Endothelial cell of umbilical vein (primary cell): Measurements from ENCODE around the gene ALDH5A1. TPM values are rescaled to one million over a fixed set of nuclear protein-coding genes. Genes with fewer than 3 reads are reported as not detected.

Experiments used
- BruUV-seq: library from RNA; stranded (reverse); fragments of 400-500 nt; replicated peaks from 2 replicates; lab custom pipeline; 2021; lab: Mats Ljungman, UMichigan
- CTCF ChIA-PET: fragments of 300-600, 350-600 bp; sonication (Branson Sonifier 250); formaldehyde crosslinking; loops from one replicate; lab custom pipeline; 2021; ENCODE audit warnings: antibody characterized with exemption, inconsistent platforms; lab: Charles Lee
- POLR2A ChIA-PET: fragments of 300-600, 350-600 bp; sonication (Branson Sonifier 250); formaldehyde crosslinking; loops from one replicate; lab custom pipeline; 2021; ENCODE audit warnings: antibody characterized with exemption, inconsistent platforms; lab: Charles Lee
- DNase-seq: peaks from one replicate; pipeline ENCODE4 v3.0.0-alpha.2; 2011; ENCODE audit warnings: low read depth, low spot score
- FAIRE-seq: peaks from 2 replicates; lab custom pipeline; 2011; peaks lifted over from hg19 to GRCh38; lab: Jason Lieb, UNC
- H2AFZ ChIP-seq: 2 replicates; pipeline ENCODE4 v1.6.0; 2012; ENCODE audit warnings: low read depth, low read length, control low read depth, inconsistent platforms
- H3K27ac ChIP-seq: 2 replicates; pipeline ENCODE4 v1.5.1; 2011; ENCODE audit warnings: low read depth, mild to moderate bottlenecking, control low read depth, low read length, moderate library complexity; ENCODE audit not compliant: insufficient read depth
- H3K27me3 ChIP-seq, 2 experiments: 2 replicates each; pipeline versions ENCODE4 v1.6.0 to v1.6.1; 2011; ENCODE audit warnings: low read length in 2 of 2, mixed read lengths in 1 of 2; ENCODE audit not compliant: control insufficient read depth in 2 of 2, insufficient read depth in 2 of 2
- H3K36me3 ChIP-seq, 2 experiments: 2 replicates in 1 of 2; 3 replicates in 1 of 2; pipeline ENCODE4 v1.5.1; 2011; ENCODE audit warnings: low read length in 2 of 2, mild to moderate bottlenecking in 1 of 2, moderate library complexity in 1 of 2; ENCODE audit not compliant: control insufficient read depth in 2 of 2, insufficient read depth in 2 of 2; ENCODE audit errors: extremely low read depth in 1 of 2
- H3K4me1 ChIP-seq: 3 replicates; pipeline ENCODE4 v1.5.1; 2011; ENCODE audit warnings: mild to moderate bottlenecking, low read length; ENCODE audit not compliant: control insufficient read depth, insufficient read depth; ENCODE audit errors: extremely low read depth
- H3K4me2 ChIP-seq: 2 replicates; pipeline ENCODE4 v1.6.1; 2011; ENCODE audit warnings: low read length, control low read depth, mixed read lengths; ENCODE audit not compliant: insufficient read depth
- H3K4me3 ChIP-seq, 3 experiments: fragments of 200-600 bp in 1 of 3; sonication (generic), shearing (Covaris generic) in 1 of 3; replicated peaks in 1 of 3; 2 replicates each; pipeline ENCODE4 v1.5.1; 2011 to 2016; ENCODE audit warnings: control low read depth in 3 of 3, low read length in 3 of 3, mild to moderate bottlenecking in 2 of 3, inconsistent platforms in 1 of 3, low read depth in 1 of 3, moderate library complexity in 1 of 3; ENCODE audit not compliant: insufficient read depth in 1 of 3
- H3K79me2 ChIP-seq: 2 replicates; pipeline ENCODE4 v1.6.0; 2012; ENCODE audit warnings: low read length, inconsistent platforms; ENCODE audit not compliant: control insufficient read depth, insufficient read depth
- H3K9ac ChIP-seq: replicated peaks from 2 replicates; pipeline ENCODE3; 2011; ENCODE audit warnings: low read length, control low read depth; ENCODE audit not compliant: insufficient read depth; ENCODE audit errors: extremely low read depth
- H3K9me1 ChIP-seq: replicated peaks from 3 replicates; pipeline ENCODE4 v1.6.0; 2011; ENCODE audit warnings: mild to moderate bottlenecking, low read length; ENCODE audit not compliant: control insufficient read depth, insufficient read depth; ENCODE audit errors: extremely low read depth
- H3K9me3 ChIP-seq: replicated peaks from 2 replicates; pipeline ENCODE4 v1.5.1; 2012; ENCODE audit warnings: low read length, inconsistent platforms; ENCODE audit not compliant: control insufficient read depth, insufficient read depth
- H4K20me1 ChIP-seq: replicated peaks from 2 replicates; pipeline ENCODE3; 2011; ENCODE audit warnings: mild to moderate bottlenecking, low read length; ENCODE audit not compliant: control insufficient read depth, insufficient read depth; ENCODE audit errors: extremely low read depth
- EZH2 ChIP-seq: IDR thresholded peaks from 2 replicates; pipeline ENCODE4 v1.6.1; 2012; ENCODE audit warnings: borderline replicate concordance, low read depth, mild to moderate bottlenecking, moderate library complexity, low read length, inconsistent platforms; ENCODE audit not compliant: severe bottlenecking
- FOS ChIP-seq: IDR thresholded peaks from 2 replicates; pipeline ENCODE4 v1.6.1; 2011; ENCODE audit warnings: mild to moderate bottlenecking, low read length, moderate library complexity, borderline replicate concordance; ENCODE audit not compliant: insufficient read depth
- GATA2 ChIP-seq: IDR thresholded peaks from 2 replicates; pipeline ENCODE4 v1.7.0; 2011; ENCODE audit warnings: low read depth, mild to moderate bottlenecking, moderate library complexity, mixed read lengths, low read length; ENCODE audit not compliant: insufficient read length, insufficient read depth
- JUN ChIP-seq: IDR thresholded peaks from 2 replicates; pipeline ENCODE4 v1.6.1; 2011; ENCODE audit warnings: borderline replicate concordance, low read depth; ENCODE audit not compliant: insufficient read length, insufficient read depth
- MYC ChIP-seq: IDR thresholded peaks from one replicate; pipeline ENCODE4 v1.6.1; 2011; ENCODE audit warnings: mild to moderate bottlenecking, low read depth, low read length
- POLR2A ChIP-seq: IDR thresholded peaks from 2 replicates; pipeline ENCODE4 v1.6.1; 2012; ENCODE audit warnings: low read depth, mild to moderate bottlenecking, control low read depth, low read length
- POLR2AphosphoS5 ChIP-seq: IDR thresholded peaks from 2 replicates; pipeline ENCODE4 v1.6.1; 2012; ENCODE audit warnings: low read depth, mild to moderate bottlenecking, control low read depth, low read length, moderate library complexity; ENCODE audit not compliant: insufficient read depth
- dilution Hi-C: fragments of 300-500 bp; cut with MboI; formaldehyde crosslinking; loops from one replicate; pipeline ENCODE4 v1.15.0; 2019; ENCODE audit warnings: low sequenced_read_pairs; ENCODE audit not compliant: extremely low pct_ligation_motif_present
- intact Hi-C: fragments of 100-400 bp; cut with micrococcal nuclease; formaldehyde crosslinking; loops from one replicate; pipeline ENCODE4 v1.10.0; 2022
- polyA plus RNA-seq, 4 experiments: library from polyadenylated mRNA; depleted of rRNA in 3 of 4; stranded (reverse) in 3 of 4; unstranded in 1 of 4; fragments of >200 nt; gene quantifications; 2 replicates each; pipeline versions ENCODE4 v1.2.1 to v1.2.3, GENCODE V29; 2011 to 2012; ENCODE audit warnings: missing spikeins in 1 of 4
- total RNA-seq: library from RNA; stranded (reverse); gene quantifications from 2 replicates; pipeline ENCODE4 v1.2.3, GENCODE V29; 2021
- TF ChIP-seq, protein P1 (sequence below): IDR thresholded peaks from 2 replicates; pipeline ENCODE4 v1.6.1; 2011; ENCODE audit not compliant: insufficient read depth, insufficient read length
- TF ChIP-seq, protein P2 (sequence below), 2 donors: IDR thresholded peaks; 1 replicate in 1 of 2; 2 replicates in 1 of 2; pipeline ENCODE4 v1.5.1; 2011; ENCODE audit warnings: low read length in 2 of 2, mild to moderate bottlenecking in 2 of 2, moderate library complexity in 2 of 2, control low read depth in 1 of 2, inconsistent platforms in 1 of 2, low read depth in 1 of 2; ENCODE audit not compliant: insufficient read depth in 1 of 2; ENCODE audit errors: extremely low read depth in 1 of 2

Gene ALDH5A1
- total and polyA plus RNA-seq, 2 donors (not counting 3 experiments of a cell fraction or from before 2014, with no cell fraction given), result 0.51 to 1.1 TPM

DNA sequence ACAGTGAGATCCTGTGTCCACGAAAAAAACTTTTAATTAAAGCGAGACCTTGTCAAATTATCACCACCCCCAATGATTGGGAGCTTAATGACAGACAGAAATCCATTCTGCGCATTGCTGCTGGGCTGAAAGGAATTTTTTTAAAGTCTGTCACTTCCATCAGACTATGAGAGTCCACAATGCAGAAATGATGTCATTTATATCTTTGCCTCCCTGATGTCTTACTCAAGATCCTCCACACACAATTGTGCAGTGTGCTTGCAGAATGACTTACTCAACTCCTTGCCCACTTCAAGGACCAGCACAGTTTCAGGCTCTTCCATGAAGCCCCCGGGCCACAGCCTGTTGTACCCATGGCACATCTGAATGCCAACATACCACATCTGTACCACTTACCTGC lies 46.4 kb upstream of the ALDH5A1 start:
- Histone ChIP-seq H3K9ac (no peak overlapping the region), H3K36me3 (no peaks in the 10 kb centered on the region), H3K9me3 (no peaks in the 10 kb centered on the region), H3K4me1 (no peaks in the 10 kb centered on the region), H3K27ac (no peak overlapping the region), H3K4me2 (no peak overlapping the region), H3K9me1 (no peaks in the 10 kb centered on the region), H2AFZ (no peak overlapping the region), H3K4me3 (no peak overlapping the region), H3K27me3 (no peaks in the 10 kb centered on the region), H3K79me2 (no peaks in the 10 kb centered on the region), H4K20me1 (no peaks in the 10 kb centered on the region)
- no peak for TF ChIP-seq JUN
- TF ChIP-seq MYC, result no peak
- BruUV-seq, result no TSS peak
- dilution Hi-C loops (no loop called here), intact Hi-C loops (no loop called here)
- ChIA-PET POLR2A (no interaction called here), CTCF (no interaction called here)
- FAIRE-seq (no peak), DNase-seq (no peak)

DNA sequence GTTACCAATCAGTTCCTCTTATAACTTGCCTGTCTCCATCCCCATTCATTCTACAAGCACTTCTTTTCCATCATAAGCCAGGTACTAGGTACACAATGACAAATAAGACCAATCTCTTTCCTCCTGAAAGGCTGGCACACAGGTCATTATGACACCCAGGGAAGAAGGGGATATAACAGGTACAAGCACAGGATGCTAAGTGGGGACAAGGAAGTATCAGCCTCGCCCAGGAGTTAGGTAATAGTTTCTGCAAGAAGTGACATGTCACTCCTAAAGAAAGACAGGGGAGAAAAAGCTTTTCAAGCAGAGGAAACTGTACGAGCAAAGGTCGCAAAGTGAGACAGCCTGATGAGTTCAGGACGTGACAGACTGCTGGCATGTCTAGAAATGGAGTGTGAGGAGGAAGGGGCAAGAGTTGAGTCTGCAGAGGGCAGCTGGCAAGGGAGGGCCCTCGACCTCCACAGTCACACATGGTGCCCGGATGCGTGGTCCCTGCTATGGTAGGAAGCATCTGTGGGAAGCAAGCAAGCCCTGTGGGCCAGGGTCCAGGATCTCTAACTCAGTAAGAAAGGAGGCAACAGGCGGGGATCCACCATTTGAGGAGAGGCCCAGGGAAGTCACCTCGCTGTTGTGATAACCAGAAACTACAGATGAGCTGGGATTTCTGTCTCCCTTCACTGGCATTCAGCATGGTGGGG lies 45.8 kb upstream of the ALDH5A1 start:
- Histone ChIP-seq H3K27me3 (no peaks in the 10 kb centered on the region), H3K9me3 (no peaks in the 10 kb centered on the region), H3K36me3 (no peaks in the 10 kb centered on the region), H3K4me3 (no peak overlapping the region), H3K9ac (no peak overlapping the region), H2AFZ (no peak overlapping the region), H3K9me1 (no peaks in the 10 kb centered on the region), H3K79me2 (no peaks in the 10 kb centered on the region), H3K4me2 (no peak overlapping the region), H3K27ac (no peak overlapping the region), H3K4me1 (no peaks in the 10 kb centered on the region), H4K20me1 (no peaks in the 10 kb centered on the region)
- no TSS peak for BruUV-seq
- TF ChIP-seq, protein P1, sequence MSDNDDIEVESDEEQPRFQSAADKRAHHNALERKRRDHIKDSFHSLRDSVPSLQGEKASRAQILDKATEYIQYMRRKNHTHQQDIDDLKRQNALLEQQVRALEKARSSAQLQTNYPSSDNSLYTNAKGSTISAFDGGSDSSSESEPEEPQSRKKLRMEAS, result no peak
- no peak for TF ChIP-seq GATA2
- TF ChIP-seq FOS, result no peak
- TF ChIP-seq, protein P2, sequence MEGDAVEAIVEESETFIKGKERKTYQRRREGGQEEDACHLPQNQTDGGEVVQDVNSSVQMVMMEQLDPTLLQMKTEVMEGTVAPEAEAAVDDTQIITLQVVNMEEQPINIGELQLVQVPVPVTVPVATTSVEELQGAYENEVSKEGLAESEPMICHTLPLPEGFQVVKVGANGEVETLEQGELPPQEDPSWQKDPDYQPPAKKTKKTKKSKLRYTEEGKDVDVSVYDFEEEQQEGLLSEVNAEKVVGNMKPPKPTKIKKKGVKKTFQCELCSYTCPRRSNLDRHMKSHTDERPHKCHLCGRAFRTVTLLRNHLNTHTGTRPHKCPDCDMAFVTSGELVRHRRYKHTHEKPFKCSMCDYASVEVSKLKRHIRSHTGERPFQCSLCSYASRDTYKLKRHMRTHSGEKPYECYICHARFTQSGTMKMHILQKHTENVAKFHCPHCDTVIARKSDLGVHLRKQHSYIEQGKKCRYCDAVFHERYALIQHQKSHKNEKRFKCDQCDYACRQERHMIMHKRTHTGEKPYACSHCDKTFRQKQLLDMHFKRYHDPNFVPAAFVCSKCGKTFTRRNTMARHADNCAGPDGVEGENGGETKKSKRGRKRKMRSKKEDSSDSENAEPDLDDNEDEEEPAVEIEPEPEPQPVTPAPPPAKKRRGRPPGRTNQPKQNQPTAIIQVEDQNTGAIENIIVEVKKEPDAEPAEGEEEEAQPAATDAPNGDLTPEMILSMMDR (IDR thresholded peaks at IDR 0.05; ENCODE audit: extremely low read depth in 1 of 2, insufficient read depth in 1 of 2, low read depth in 1 of 2, low read length in 2 of 2), result no peak
- no peak for TF ChIP-seq POLR2A
- TF ChIP-seq POLR2AphosphoS5, result no peak
- no peak for TF ChIP-seq MYC
- no peak for TF ChIP-seq JUN
- TF ChIP-seq EZH2, result no peak
- FAIRE-seq, result no peak
- intact Hi-C loops, result no loop called here
- dilution Hi-C loops, result no loop called here
- ChIA-PET POLR2A (no interaction called here), CTCF (no interaction called here)
- DNase-seq, result no peak
